ENCODE results near the gene ENTPD5. TPM values are rescaled to one million over a fixed set of nuclear protein-coding genes. Genes with fewer than 3 reads are reported as not detected.

Gene ENTPD5, protein sequence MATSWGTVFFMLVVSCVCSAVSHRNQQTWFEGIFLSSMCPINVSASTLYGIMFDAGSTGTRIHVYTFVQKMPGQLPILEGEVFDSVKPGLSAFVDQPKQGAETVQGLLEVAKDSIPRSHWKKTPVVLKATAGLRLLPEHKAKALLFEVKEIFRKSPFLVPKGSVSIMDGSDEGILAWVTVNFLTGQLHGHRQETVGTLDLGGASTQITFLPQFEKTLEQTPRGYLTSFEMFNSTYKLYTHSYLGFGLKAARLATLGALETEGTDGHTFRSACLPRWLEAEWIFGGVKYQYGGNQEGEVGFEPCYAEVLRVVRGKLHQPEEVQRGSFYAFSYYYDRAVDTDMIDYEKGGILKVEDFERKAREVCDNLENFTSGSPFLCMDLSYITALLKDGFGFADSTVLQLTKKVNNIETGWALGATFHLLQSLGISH
- polyA plus RNA-seq (ENCODE audit: insufficient read length in 10 of 10) = 10 to 100 TPM; 11.1 to 18.1 (median 14.1) TPM
- long read RNA-seq, donor 1, partial matches to known transcripts = 28 of 28 reads
- long read RNA-seq, donor 1, other reads (novel, unspliced or antisense) = 0 of 28 reads
- long read RNA-seq, donor 2, partial matches to known transcripts = 54 of 60 reads
- long read RNA-seq, donor 2, other reads (novel, unspliced or antisense) = 6 of 60 reads
- long read RNA-seq, donor 3 = 0 reads
- long read RNA-seq, donor 4, partial matches to known transcripts = 25 of 33 reads
- long read RNA-seq, donor 4, other reads (novel, unspliced or antisense) = 8 of 33 reads
- long read RNA-seq, donor 5, full-length matches to known transcripts = 1 of 1 reads
- long read RNA-seq, donor 5, partial matches to known transcripts = 0 of 1 reads
- long read RNA-seq, donor 5, other reads (novel, unspliced or antisense) = 0 of 1 reads
- long read RNA-seq, donor 6, full-length matches to known transcripts = 2 of 2 reads
- long read RNA-seq, donor 6, partial matches to known transcripts = 0 of 2 reads
- long read RNA-seq, donor 6, other reads (novel, unspliced or antisense) = 0 of 2 reads
- long read RNA-seq, donor 7 = 0 reads
- long read RNA-seq, donor 8 = 0 reads
- long read RNA-seq, donor 9 = 0 reads

DNA sequence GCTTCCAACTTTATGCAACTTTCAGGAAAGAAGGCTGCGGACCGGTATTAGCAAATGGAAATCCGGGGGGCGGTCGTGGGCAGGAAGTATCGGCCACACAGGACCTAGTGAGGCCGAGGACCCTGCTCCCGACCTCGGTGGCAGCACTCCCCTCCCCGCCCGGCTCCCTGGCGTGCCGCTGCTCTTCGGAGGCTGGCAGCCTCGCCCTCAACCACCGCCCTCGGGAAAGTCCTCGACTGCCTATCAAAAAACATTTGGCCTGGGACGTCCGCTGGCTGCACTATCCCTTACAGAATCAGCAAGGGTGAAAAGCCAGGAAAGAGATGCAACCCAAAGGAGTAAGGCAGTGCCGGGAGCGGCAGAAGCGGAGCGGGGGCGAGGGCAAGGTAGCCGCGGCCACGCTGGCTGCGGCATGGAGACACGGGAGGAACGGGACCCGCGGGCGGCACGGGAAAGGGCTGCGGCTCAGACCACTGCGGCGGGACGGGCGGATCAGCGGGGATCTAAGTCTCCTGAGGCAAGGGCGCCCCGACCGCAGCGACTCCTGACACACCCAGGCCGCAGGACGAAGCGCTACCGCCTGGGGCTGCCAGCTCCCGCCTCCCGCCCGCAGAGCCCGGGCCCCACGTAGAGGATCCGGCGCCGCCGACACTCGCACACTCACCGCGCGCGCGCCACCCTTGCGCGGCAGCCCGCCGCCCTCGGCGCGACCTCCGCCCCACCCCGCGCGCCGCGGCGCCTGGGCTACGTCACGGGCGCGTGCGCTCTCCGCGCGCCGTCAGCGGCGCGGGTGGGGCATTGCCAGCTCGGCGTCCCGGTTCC is at the start of gene ENTPD5, which contains the start of gene BBOF1:
TSS of gene ENTPD5 (minus strand) at position 703 of the 822 bp plus-strand sequence. CDS start 31,186 bp downstream, outside the sequence.
TSS of gene BBOF1 (plus strand) at position 764 of the 822 bp plus-strand sequence. CDS start 130 bp downstream, outside the sequence.
- DNase-seq = peak; percentile 88 to 94 (median 94)

DNA sequence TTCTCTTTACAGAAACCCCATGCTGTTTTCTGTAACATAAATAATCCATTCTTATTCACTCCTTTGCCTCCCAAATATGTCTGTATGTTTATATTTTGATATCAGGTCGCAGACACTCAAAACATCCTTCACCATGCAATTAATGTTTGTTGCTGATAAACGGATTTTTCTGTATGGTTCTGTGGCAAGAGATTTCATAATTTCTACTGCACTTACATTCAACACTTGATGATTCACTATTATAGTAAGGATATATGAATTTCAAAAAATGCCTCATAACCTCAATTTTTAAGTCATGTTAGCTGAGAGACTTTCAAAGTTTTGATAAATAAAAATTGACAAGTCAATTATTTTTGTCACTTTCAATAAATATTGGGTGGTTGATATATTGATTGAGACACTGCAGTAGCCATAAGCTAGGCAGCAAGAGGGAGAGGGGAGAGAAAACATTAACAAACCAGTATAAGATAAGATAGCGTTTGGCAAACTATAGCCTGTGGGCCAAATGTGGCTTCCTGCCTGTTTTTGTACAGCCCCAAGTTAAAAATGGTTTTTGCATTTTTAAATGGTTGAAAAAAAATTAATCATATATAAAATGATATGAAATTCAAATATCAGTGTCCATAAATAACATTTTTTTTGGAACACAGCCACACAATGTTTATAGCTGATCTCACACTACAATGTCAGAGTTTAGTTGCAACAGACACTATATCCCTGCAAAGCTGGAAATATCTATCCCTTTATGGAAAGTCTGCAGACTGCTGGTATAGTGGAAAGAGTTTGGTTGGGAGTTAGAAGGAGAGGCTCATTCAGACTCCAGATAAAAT is 46.9 kb upstream of the ENTPD5 start:
- DNase-seq = no peak

DNA sequence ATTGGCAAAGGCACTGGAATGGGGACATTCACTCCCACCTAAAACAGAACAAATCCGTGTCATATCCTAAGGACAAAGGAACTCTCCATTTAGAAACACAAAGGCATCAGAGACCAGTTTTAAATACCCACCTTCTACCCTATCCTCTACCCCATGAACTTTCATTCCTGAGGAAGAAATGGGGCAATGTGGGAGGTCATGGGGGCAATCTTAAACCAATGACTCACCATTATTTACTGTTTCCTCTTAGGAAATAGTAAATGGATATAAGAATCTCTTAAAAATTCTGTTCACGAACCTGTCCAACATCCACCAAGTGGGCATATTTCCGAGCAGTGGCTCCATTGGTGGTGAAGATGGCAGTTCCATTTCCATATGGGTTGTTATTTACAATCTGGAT is 45.8 kb upstream of the ENTPD5 start:
- no peak for DNase-seq

DNA sequence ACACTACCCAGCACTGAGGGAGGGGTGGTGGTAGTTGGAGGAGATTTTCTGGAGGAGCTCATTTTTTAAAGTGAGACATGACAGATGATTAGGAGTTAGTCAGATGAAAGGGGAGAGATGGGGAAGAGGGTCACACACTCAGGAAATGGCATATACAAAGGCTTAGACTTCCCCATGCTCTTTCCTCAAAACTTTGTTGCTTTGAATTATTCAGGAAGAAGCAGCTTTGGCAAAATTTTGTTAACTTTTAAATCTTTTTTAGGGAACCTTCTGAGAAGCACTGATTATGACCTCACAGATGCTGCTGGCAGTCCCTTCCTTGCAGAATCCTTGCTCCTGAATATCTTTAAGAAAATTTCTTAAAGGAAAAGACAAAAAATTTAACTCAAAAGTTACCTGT is 45.3 kb upstream of the ENTPD5 start:
- DNase-seq = no peak

DNA sequence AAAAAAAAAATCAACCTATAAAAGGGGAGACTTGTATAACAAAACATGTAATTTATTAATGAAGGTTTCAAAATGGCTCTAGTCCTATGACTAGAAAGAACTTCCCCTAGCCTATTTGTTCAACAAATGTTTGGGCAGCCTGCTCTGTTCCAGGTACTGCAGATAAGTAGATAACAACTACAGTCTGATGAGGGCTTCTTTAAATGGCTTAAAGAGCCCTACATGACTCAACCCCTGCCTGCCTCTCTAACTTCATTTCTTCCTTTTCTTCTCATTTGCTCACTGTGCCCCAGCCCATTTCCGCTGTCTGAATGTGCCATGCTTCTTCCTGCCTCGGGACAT is 43.7 kb upstream of the ENTPD5 start:
- no peak for DNase-seq

DNA sequence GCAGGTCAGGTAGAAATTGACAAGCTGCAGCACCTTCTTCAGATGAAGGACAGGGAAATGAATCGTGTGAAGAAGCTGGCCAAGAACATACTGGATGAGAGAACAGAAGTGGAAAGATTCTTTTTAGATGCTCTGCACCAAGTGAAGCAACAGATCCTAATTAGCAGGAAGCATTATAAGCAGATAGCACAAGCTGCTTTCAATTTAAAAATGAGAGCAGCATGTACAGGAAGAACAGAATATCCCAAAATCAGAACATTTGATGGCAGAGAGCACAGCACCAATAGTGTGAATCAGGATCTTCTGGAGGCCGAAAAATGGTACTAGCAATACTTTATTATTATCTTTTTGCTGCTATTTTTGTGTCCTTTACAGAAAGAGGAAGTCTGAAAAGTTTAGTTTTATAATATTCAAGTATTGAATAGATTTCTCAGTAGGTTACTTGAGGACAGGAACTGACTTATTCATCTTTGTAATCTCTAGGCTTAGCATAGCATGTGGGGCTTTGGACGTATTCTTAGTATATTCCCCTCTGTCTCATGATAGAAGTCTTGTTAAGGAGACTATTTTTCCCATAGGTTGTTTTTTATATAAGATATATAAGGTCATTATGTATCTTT is 30.9 kb upstream of the ENTPD5 start:
- no peak for DNase-seq

DNA sequence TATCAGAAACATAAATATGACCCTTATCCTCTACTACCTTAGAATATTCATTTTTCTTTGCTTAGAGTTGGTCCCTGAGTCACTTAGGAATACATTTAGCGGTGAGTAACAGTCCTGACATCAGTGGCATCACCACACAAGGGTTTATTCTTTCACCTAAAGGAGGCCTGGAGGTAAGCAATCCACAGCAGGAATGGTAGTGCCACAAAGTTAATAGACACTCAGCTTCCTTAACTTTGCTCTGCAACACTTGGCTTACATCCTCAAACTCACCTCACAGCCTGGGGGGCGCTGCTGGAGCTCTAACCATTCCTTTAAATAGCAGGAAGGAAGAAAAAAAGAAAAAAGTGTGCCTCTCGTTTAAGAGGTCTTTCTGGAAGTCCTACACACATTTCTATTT is 29.2 kb upstream of the ENTPD5 start:
- no peak for DNase-seq

DNA sequence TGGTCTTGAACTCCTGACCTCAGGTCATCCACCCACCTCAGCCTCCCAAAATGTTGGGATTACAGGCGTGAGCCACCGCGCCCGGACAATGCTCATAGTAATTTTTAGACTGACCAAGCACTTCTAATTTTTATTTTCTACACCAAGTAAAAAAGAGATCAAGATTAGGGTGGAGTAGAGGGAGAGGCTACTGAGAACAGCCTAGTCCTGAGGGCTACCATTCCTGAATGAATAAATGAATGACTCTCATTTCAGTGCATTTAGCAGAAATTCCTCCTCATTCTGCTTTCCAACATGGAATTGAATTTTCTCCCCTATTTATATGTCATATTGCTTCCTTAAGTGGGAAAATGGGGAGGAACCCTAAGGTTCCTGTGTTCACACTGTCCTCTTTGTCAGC is 26.4 kb upstream of the ENTPD5 start:
- DNase-seq = no peak

DNA sequence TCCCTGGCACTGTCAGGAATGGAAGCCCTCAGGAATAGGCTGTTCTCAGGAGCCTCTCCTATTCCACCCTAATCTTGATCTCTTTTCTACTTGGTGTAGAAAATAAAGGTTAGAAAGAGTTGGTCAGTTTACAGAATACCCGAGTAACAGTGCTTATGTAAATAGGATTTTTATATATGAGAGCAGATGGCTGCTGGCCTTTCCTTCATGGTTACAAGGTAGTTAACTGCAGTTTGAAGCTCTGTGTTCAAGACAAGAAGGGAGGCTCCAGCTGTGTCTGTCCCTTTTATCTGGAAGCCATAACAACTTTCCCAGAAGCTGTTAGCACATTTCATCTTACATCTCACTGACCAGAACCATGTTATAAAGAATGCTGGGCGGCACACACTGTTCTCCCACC is 23.2 kb upstream of the ENTPD5 start:
- DNase-seq = no peak

DNA sequence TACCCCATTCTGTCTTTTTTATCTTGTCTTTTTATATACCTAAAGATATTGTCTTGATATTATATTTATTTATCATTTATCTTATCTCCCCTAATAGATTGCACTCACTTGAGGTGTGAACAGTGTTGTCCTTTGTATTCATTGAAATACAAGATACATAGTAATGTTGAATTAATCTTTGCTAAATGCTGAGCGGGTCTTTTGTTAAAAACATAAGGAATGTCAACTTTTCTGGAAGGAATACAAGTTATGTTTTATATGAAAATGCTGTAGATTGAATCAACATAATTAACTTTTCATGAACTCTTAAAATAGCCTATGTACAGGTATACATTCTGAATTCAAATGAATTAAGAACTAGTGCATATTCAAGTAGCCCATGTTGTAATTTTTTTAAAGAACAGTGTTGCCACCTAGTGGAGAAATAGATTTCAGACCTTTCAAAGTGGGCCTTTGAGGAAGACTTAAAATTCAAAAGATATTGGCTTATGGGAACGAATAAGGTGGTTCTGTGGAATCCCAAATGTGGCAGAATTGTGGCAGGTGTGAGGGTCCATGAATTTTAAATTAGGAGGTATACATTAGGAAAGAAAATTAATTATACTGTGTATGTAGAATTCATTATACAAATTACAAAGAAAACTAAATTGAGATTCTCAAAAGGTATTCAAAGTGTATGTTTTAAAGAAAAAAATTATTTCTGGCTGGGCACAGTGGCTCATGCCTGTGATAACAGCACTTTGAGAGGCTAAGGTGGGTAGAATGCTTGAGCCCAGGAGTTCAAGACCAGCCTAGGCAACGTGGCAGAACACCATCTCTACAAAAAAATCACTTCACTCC is 19.2 kb upstream of the ENTPD5 start:
- peak; percentile 38 to 65 (median 38) for DNase-seq

DNA sequence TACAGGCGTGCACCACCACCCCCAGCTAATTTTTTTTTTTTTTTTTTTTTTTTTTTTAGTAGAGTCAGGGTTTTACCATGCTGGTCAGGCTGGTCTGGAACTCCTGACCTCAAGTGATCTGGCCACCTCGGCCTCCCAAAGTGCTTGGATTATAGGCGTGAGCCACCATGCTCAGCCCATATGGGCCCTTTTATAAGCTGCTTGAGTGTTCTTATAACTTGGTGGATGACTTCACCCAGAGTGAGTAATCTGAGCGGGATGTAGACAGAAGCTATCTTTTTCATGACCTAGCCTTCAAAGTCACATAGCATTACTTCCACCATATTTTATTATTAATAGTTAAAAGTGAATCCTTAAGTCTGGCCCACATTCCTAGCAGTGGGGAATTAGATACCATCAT is 16.5 kb upstream of the ENTPD5 start:
- no peak for DNase-seq

DNA sequence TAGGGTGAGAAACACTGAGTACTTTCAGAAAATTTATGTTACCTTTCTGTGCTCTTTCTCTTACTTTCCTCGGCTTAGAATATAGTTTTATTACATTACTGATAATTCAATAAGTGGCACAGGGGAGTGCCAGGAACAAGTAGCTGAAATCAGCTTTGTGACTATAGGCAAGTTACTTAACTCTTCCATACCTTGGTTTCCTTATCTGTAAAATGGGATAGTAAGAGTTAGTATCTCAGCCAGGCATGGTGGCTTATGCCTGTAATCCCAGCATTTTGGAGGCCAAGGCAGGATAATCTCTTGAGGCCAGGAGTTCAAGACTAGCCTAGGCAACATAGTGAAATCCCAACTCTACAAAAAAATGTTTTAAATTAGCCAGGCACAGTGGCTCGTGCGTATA is 15.5 kb upstream of the ENTPD5 start:
- no peak for DNase-seq

DNA sequence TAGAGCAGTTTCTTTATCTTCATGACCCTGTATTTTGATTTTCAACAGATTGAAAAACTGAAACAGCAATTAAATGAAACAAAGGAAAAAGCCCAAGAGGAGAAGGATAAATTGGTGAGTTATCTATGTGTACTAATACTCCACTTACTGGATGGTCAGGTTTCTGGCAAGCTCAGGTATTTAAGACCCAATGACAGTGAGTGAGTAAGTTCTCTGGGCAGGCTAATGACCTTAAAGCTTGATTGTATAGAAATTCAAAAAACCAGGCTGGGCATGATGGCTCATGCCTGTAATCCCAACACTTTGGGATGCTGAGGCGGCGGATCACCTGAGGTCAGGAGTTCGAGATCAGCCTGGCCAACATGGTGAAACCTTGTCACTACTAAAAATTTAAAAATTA is 10.0 kb upstream of the ENTPD5 start:
- DNase-seq = no peak

DNA sequence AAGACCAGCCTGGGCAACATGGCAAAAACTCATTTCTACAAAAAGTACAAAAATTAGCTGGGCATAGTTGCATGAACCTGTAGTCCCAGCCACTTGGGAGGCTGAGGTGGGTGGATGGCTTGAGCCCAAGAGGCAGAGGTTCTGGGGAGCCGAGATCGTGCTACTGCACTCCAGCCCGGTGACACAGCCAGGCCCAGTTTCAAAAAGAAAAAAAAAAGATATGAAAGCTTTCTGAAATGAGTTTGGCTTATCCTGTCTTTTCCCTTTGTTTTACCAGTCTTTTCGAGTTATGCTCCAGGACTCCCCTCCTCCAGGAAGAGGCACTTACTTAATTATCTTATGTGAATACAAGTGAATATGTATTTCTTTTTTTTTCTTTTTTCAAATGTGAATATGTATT is 3.3 kb upstream of the ENTPD5 start:
- no peak for DNase-seq

DNA sequence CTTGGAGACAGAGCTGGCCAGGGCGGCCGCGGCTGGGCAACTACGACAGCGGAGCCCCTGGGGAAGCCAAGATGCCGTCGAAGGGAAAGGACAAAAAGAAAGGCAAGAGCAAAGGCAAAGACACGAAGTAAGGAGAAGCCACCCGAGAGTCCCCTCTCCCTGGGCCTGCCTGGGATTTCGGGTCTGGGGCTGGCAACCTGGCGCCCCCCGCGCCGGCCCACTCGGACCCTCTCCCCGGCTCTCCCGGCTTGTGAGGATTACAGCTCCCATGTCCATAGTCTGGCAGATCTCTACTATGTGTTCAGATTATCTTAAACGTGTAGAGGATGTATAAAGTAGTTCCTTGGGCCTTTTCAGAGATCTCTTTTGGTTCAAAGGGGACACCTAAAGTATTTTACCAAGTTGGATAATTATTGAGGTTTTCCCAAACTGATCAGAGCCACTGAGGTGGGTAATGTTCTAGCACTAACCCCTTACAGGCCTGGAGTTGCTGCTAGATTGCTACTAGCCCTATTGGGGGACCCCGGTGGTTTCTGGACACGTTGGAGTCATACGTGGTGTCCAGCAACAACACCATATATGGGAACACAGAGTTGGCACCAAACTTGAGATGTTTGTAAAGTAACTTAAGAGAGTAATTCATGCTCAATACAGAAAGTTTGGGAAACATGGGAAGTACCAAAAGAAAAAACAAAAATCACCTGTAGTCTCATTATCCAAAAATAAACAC is 485 bp upstream of the ENTPD5 start:
- peak in 2 of 3 donors; percentile 18 to 48 for DNase-seq

DNA sequence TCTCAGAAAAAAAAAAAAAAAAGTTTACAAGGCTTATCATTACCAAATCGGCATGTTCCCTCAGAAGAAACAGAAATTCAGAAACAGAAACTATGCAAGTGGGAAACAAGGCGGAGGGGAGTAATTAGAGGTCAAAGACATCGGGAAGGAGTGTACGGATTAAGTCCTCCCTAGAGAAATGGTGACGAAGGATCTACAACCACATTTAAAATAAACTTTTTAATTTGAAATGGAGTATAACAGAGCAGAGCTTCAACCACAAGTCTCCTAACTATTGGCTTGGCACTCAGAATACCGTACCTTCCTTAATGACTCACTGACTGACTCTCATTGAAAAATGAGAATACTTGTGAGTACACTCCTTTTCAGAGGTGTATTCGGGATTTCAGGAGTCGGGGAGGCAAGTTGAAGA is 908 bp downstream of the ENTPD5 start:
- peak in 1 of 3 donors; percentile 41 for DNase-seq

DNA sequence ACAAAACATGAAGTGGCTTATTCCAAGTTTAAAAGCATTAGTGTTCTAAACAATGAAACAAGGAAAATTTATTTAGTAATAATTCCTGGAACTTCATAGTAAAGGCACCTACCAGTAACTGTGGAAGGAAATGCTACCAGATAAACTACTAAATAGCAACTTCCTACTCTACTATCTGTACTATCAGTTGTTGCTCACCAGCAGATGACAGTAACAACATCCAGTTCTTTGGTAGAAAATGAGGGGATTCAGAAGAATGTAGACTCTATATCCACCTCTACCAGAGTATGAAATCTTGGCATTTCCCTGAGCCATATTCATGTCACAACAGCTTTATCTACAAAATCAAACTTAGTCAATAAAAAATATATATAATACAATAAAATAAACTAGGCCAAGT is 3.1 kb downstream of the ENTPD5 start:
- DNase-seq = no peak

DNA sequence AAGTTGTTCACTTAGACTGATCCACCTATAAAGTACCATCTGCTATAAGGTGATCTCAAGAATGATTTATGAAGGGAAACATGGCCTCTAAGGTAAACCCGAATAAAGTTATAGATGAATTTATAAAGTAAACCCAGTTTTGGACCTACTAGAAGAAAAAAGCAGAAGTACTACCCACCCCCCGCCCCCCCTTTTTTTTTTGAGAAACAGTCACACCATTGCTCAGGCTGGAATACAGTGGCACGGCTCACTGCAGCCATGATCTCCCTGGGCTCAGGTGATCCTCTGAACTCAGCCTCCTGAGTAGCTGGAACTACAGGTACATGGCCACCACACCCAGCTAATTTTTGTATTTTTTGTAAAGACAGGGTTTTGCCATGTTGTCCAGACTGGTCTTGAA is 3.9 kb downstream of the ENTPD5 start:
- DNase-seq = no peak
